K562 (cell line): Measurements from ENCODE around the gene WWC2. TPM values are rescaled to one million over a fixed set of nuclear protein-coding genes. Genes with fewer than 3 reads are reported as not detected.
A peak's percentile ranks its signal among the peaks of the same experiment; 100 is the strongest.

Experiments
- BDP1 ChIP-seq: IDR thresholded peaks from 3 replicates; pipeline ENCODE4 v1.6.1; 2011; ENCODE audit not compliant: insufficient read length, insufficient read depth
- IRF9 ChIP-seq: fragments of 450-650 bp; IDR thresholded peaks from 2 replicates; pipeline ENCODE4 v1.6.1; 2016; ENCODE audit warnings: missing biosample characterization, missing genetic modification characterization
- MXI1 ChIP-seq: IDR thresholded peaks from 2 replicates; pipeline ENCODE4 v1.6.1; 2011; ENCODE audit warnings: low read depth, mild to moderate bottlenecking, improper control_type of control experiment, low read length
- NR2C2 ChIP-seq, 2 experiments: fragments of 200-800 bp in 1 of 2; sonication (Bioruptor generic) in 1 of 2; sonication (generic) in 1 of 2; formaldehyde crosslinking in 1 of 2; IDR thresholded peaks; 2 replicates each; pipeline versions ENCODE4 v1.6.1 to v1.8.0; 2016 to 2022; ENCODE audit warnings: mild to moderate bottlenecking in 1 of 2, missing compliant biosample characterization in 1 of 2, missing genetic modification characterization in 1 of 2, missing genetic modification reagents in 1 of 2
- RBM14 ChIP-seq: fragments of 200-400 bp; formaldehyde crosslinking; IDR thresholded peaks from 2 replicates; pipeline ENCODE4 v1.6.1; 2018; ENCODE audit warnings: low read depth, mild to moderate bottlenecking, low read length, moderate library complexity, borderline replicate concordance; ENCODE audit not compliant: insufficient read depth
- SMAD3 ChIP-seq: fragments of 450-650 bp; formaldehyde crosslinking; conservative IDR thresholded peaks from 2 replicates; pipeline ENCODE4 v1.4.0; 2020; ENCODE audit warnings: mild to moderate bottlenecking
- THAP7 ChIP-seq: fragments of 250-450 bp; sonication (Bioruptor Pico); IDR thresholded peaks from 2 replicates; pipeline ENCODE4 v1.5.0; 2021
- TRIM25 ChIP-seq: fragments of 450-650 bp; IDR thresholded peaks from 2 replicates; pipeline ENCODE4 v1.7.0; 2016; ENCODE audit warnings: borderline replicate concordance
- TSC22D4 ChIP-seq: fragments of 450-650 bp; IDR thresholded peaks from 2 replicates; pipeline ENCODE4 v1.6.1; 2016; ENCODE audit warnings: missing genetic modification characterization, missing biosample characterization, control low read depth
- YY1 ChIP-seq, 3 experiments: IDR thresholded peaks; 2 replicates each; pipeline ENCODE4 v1.6.1; 2011; ENCODE audit warnings: low read length in 2 of 3, mild to moderate bottlenecking in 2 of 3, moderate library complexity in 2 of 3, borderline replicate concordance in 1 of 3, control low read depth in 1 of 3, low read depth in 1 of 3; ENCODE audit not compliant: insufficient read depth in 3 of 3, insufficient replicate concordance in 2 of 3, control insufficient read depth in 1 of 3, insufficient read length in 1 of 3; ENCODE audit errors: extremely low read depth in 1 of 3
- ZBTB43 ChIP-seq: sonication (generic); formaldehyde crosslinking; IDR thresholded peaks from 2 replicates; pipeline ENCODE4 v1.8.0; 2023; ENCODE audit warnings: mild to moderate bottlenecking, missing genetic modification reagents
- ZBTB8A ChIP-seq: fragments of 450-650 bp; IDR thresholded peaks from 2 replicates; pipeline ENCODE4 v1.6.1; 2018; ENCODE audit warnings: mild to moderate bottlenecking, moderate library complexity; ENCODE audit not compliant: partially characterized antibody
- ZFPM2 ChIP-seq: fragments of 250-450 bp; sonication (Bioruptor Pico); IDR thresholded peaks from 2 replicates; pipeline ENCODE4 v1.5.1; 2022; ENCODE audit warnings: mild to moderate bottlenecking
- ZKSCAN8 ChIP-seq: fragments of 200-800 bp; sonication (Bioruptor generic); IDR thresholded peaks from 2 replicates; pipeline ENCODE4 v1.6.1; 2016; ENCODE audit warnings: missing genetic modification characterization, missing compliant biosample characterization
- ZNF282 ChIP-seq: sonication (generic); formaldehyde crosslinking; IDR thresholded peaks from 2 replicates; pipeline ENCODE4 v1.8.1; 2023; ENCODE audit warnings: missing genetic modification reagents
- ZNF445 ChIP-seq: fragments of 250-450 bp; sonication (Bioruptor Pico); IDR thresholded peaks from 2 replicates; pipeline ENCODE4 v1.4.0; 2020; ENCODE audit warnings: low read depth, mild to moderate bottlenecking, moderate library complexity
- ZNF586 ChIP-seq: fragments of 450-650 bp; formaldehyde crosslinking; conservative IDR thresholded peaks from 2 replicates; pipeline ENCODE4 v1.4.0; 2020; ENCODE audit warnings: mild to moderate bottlenecking, moderate library complexity
- ZNF696 ChIP-seq: fragments of 250-450 bp; sonication (Bioruptor Pico); conservative IDR thresholded peaks from 2 replicates; pipeline ENCODE4 v1.4.0; 2020; ENCODE audit warnings: mild to moderate bottlenecking, moderate library complexity
- ZNF79 ChIP-seq: fragments of 250-450 bp; sonication (Bioruptor Pico); IDR thresholded peaks from 2 replicates; pipeline ENCODE4 v1.4.0; 2020; ENCODE audit warnings: low read depth, mild to moderate bottlenecking, moderate library complexity
- polyA plus RNA-seq, 8 experiments: library from polyadenylated mRNA; depleted of rRNA in 4 of 8; stranded (reverse) in 5 of 8; unstranded in 3 of 8; fragments of >200 nt; fragmentation: Nextera tagmentation in 2 of 8; fragmentation: Illumina TruSeq in 1 of 8; extraction: Ambion mirVana in 2 of 8; extraction: Trizol in 1 of 8; gene quantifications; 2 replicates each; pipeline versions ENCODE4 v1.2.1 to v1.2.3, GENCODE V29; 2011 to 2014; ENCODE audit warnings: inconsistent platforms in 1 of 8, missing spikeins in 1 of 8
- total RNA-seq, 7 experiments: library from RNA; depleted of rRNA in 6 of 7; stranded (reverse); fragments of >200 nt in 6 of 7; fragmentation: Illumina TruSeq in 2 of 7; extraction: Trizol in 2 of 7; gene quantifications; 2 replicates each; pipeline versions ENCODE4 v1.2.1 to v1.2.3, GENCODE V29; 2011 to 2021; ENCODE audit warnings: low replicate concordance in 1 of 7
- TF ChIP-seq, protein P1 (sequence below): fragments of 450-650 bp; formaldehyde crosslinking; IDR thresholded peaks from 2 replicates; pipeline ENCODE4 v1.4.0; 2020; ENCODE audit warnings: mild to moderate bottlenecking

WWC2 gene
- total and polyA plus RNA-seq, 9 of the 15 experiments (the other 6 are each of a cell fraction or from before 2014, with no cell fraction given): 3.7 to 39.4 (median 19.6) TPM

- TF ChIP-seq RBM14 (no peak), TRIM25 (no peak), NR2C2 (CRISPR knock-in tag; IDR thresholded peaks at IDR 0.05) (peak; percentile 78; the same call in 1 of the 2 replicates), NR2C2 (tag; IDR thresholded peaks at IDR 0.05) (peak; percentile 96), ZNF282 (no peak), SMAD3 (CRISPR knock-in tag) (peak; percentile 100), ZNF79 (peak; percentile 97), ZNF445 (CRISPR knock-in tag) (peak; percentile 99), ZFPM2 (CRISPR knock-in tag) (peak; percentile 100), IRF9 (tag) (peak; percentile 100), THAP7 (CRISPR knock-in tag) (peak; percentile 94), TSC22D4 (peak; percentile 94), ZKSCAN8 (peak; percentile 99), ZBTB8A (no peak), YY1 (IDR thresholded peaks at IDR 0.05; ENCODE audit: borderline replicate concordance in 1 of 3, control insufficient read depth in 1 of 3, extremely low read depth in 1 of 3, insufficient read depth in 3 of 3, insufficient read length in 1 of 3, insufficient replicate concordance in 2 of 3, low read depth in 1 of 3, low read length in 2 of 3) (peak in 1 of 3 experiments; percentile 78), MXI1 (peak; percentile 49; the same call in 1 of the 2 replicates), BDP1 (no peak), ZNF696 (CRISPR knock-in tag) (peak; percentile 89), ZNF586 (CRISPR knock-in tag) (peak; percentile 91), ZBTB43 (CRISPR knock-in tag) (no peak)
- TF ChIP-seq, protein P1, sequence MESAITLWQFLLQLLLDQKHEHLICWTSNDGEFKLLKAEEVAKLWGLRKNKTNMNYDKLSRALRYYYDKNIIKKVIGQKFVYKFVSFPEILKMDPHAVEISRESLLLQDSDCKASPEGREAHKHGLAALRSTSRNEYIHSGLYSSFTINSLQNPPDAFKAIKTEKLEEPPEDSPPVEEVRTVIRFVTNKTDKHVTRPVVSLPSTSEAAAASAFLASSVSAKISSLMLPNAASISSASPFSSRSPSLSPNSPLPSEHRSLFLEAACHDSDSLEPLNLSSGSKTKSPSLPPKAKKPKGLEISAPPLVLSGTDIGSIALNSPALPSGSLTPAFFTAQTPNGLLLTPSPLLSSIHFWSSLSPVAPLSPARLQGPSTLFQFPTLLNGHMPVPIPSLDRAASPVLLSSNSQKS (CRISPR knock-in tag): peak; percentile 98
Measured at GRCh38 chr4:183348706-183349659, 249.9 kb downstream of the WWC2 start (continued).
